Erythroblast (primary cell): Measurements from ENCODE around the gene SNRPD2.

Experiments
- GATA1 ChIP-seq: IDR thresholded peaks from 2 replicates; pipeline ENCODE4 v1.6.1; 2011; ENCODE audit warnings: low read depth, mild to moderate bottlenecking, control low read depth, low read length, moderate library complexity
- POLR2A ChIP-seq: IDR thresholded peaks from 2 replicates; pipeline ENCODE4 v1.6.1; 2011; ENCODE audit warnings: mild to moderate bottlenecking, low read length

DNA sequence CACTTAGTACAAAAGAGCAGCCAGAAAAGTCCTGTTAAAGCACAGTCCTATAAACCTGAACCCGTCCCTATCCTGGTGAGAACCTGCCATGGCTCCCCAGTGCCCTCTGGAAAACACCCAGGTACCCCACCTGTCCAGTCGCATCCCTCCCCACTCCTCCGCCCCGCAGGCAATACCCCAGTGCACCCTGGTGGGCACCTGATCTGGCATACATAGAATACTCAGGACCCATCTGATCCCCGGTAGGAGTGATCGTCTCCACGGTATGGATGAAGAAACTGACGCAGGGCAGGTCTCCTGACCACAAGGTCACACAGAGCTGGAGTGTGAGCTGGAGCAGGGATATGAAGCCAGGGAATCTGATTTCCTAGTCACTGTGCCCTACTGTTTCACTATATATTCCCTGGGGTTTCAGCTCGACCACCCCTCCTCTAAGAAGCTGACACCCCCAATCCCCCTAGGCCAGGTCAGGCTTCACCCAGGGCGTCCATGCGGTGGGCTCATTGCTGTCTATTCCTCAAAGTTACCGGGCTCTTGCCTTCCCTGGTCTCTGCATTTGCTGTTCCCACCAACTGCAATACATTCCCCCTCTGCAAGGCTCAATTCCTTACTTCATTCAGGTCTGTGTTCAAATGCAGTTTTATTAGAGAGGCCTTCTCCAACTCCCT is 26.4 kb upstream of the SNRPD2 start:
- TF ChIP-seq POLR2A (no peak), GATA1 (no peak)
